ENCODE measurements around the gene NHSL1.

Gene NHSL1

GRCh38 chr6:138480279-138480949, 18.9 kb downstream of the NHSL1 start:
- TF ChIP-seq CTCF (IDR thresholded peaks at IDR 0.05; ENCODE audit: low read length), result no peak
- TF ChIP-seq EZH2phosphoT487 (IDR thresholded peaks at IDR 0.05; ENCODE audit: low read length), result no peak
- no peak for TF ChIP-seq EZH2 (optimal IDR thresholded peaks at IDR 0.05; ENCODE audit: low read depth, low read length)
- Histone ChIP-seq H3F3A (ENCODE audit: insufficient read depth, low read length) (no peaks in the 10 kb centered on the region), H3K9me3 (replicated peaks; ENCODE audit: insufficient read depth, low read length) (no peaks in the 10 kb centered on the region), H4K20me1 (ENCODE audit: insufficient read depth, low read length) (no peaks in the 10 kb centered on the region), H3K4me1 (ENCODE audit: low read length) (no peaks in the 10 kb centered on the region), H3K79me2 (ENCODE audit: low read length) (no peaks in the 10 kb centered on the region), H2AFZ (ENCODE audit: low read length) (no peak overlapping the region), H3K36me3 (replicated peaks; ENCODE audit: insufficient read depth, low read length) (no peaks in the 10 kb centered on the region), H3K9me2 (replicated peaks; ENCODE audit: insufficient read depth, low read length) (no peaks in the 10 kb centered on the region), H3K27me3 (replicated peaks; ENCODE audit: insufficient read depth, low read length) (no peaks in the 10 kb centered on the region), H3K27ac (ENCODE audit: low read length) (no peak overlapping the region), H3K9ac (ENCODE audit: low read length) (no peak overlapping the region), H3K4me2 (ENCODE audit: low read depth, low read length) (no peak overlapping the region), H3K4me3 (ENCODE audit: low read length) (no peak overlapping the region)
- DNase-seq, result no peak

- no peaks in the 10 kb centered on the region for H3K27me3 ChIP-seq (replicated peaks; ENCODE audit: insufficient read depth, low read length)
- H3K27ac ChIP-seq (ENCODE audit: low read length), result no peak overlapping the region
- H3K36me3 ChIP-seq (replicated peaks; ENCODE audit: insufficient read depth, low read length), result no peaks in the 10 kb centered on the region
- H3K9me3 ChIP-seq (replicated peaks; ENCODE audit: insufficient read depth, low read length), result no peaks in the 10 kb centered on the region
- H3K9ac ChIP-seq (ENCODE audit: low read length), result no peak overlapping the region
- H2AFZ ChIP-seq (ENCODE audit: low read length), result no peak overlapping the region
- H3F3A ChIP-seq (ENCODE audit: insufficient read depth, low read length), result no peaks in the 10 kb centered on the region
- no peak overlapping the region for H3K4me2 ChIP-seq (ENCODE audit: low read depth, low read length)
- DNase-seq, result no peak
- H3K4me1 ChIP-seq (ENCODE audit: low read length), result no peaks in the 10 kb centered on the region
- H3K9me2 ChIP-seq (replicated peaks; ENCODE audit: insufficient read depth, low read length), result no peaks in the 10 kb centered on the region
- TF ChIP-seq EZH2phosphoT487 (IDR thresholded peaks at IDR 0.05; ENCODE audit: low read length) (no peak), EZH2 (optimal IDR thresholded peaks at IDR 0.05; ENCODE audit: low read depth, low read length) (no peak), CTCF (IDR thresholded peaks at IDR 0.05; ENCODE audit: low read length) (no peak)
- H3K79me2 ChIP-seq (ENCODE audit: low read length), result no peaks in the 10 kb centered on the region
- H3K4me3 ChIP-seq (ENCODE audit: low read length), result no peak overlapping the region
- H4K20me1 ChIP-seq (ENCODE audit: insufficient read depth, low read length), result no peaks in the 10 kb centered on the region
Observed at GRCh38 chr6:138477913-138478539, 21.3 kb downstream of the NHSL1 start.

GRCh38 chr6:138476116-138476515, 23.2 kb downstream of the NHSL1 start:
- H3K9me2 ChIP-seq (replicated peaks; ENCODE audit: insufficient read depth, low read length), result no peaks in the 10 kb centered on the region
- no peaks in the 10 kb centered on the region for H3K79me2 ChIP-seq (ENCODE audit: low read length)
- H2AFZ ChIP-seq (ENCODE audit: low read length), result no peak overlapping the region
- H3K36me3 ChIP-seq (replicated peaks; ENCODE audit: insufficient read depth, low read length), result no peaks in the 10 kb centered on the region
- no peak overlapping the region for H3K9ac ChIP-seq (ENCODE audit: low read length)
- no peak overlapping the region for H3K4me3 ChIP-seq (ENCODE audit: low read length)
- no peaks in the 10 kb centered on the region for H3F3A ChIP-seq (ENCODE audit: insufficient read depth, low read length)
- H3K27me3 ChIP-seq (replicated peaks; ENCODE audit: insufficient read depth, low read length), result no peaks in the 10 kb centered on the region
- H3K4me1 ChIP-seq (ENCODE audit: low read length), result no peaks in the 10 kb centered on the region
- H4K20me1 ChIP-seq (ENCODE audit: insufficient read depth, low read length), result no peaks in the 10 kb centered on the region
- TF ChIP-seq EZH2 (optimal IDR thresholded peaks at IDR 0.05; ENCODE audit: low read depth, low read length), result no peak
- TF ChIP-seq CTCF (IDR thresholded peaks at IDR 0.05; ENCODE audit: low read length), result no peak
- TF ChIP-seq EZH2phosphoT487 (IDR thresholded peaks at IDR 0.05; ENCODE audit: low read length), result no peak
- H3K4me2 ChIP-seq (ENCODE audit: low read depth, low read length), result no peak overlapping the region
- no peak for DNase-seq
- H3K9me3 ChIP-seq (replicated peaks; ENCODE audit: insufficient read depth, low read length), result no peaks in the 10 kb centered on the region
- H3K27ac ChIP-seq (ENCODE audit: low read length), result no peak overlapping the region

All from MM.1S (cell line).